Parathyroid adenoma (tissue), 2 donors: ENCODE measurements around the gene NUP98.

Experiments
- H2AFZ ChIP-seq: fragments of 300-600 bp; sonication (generic); one replicate; pipeline ENCODE4 v1.7.0; 2017; ENCODE audit warnings: antibody characterized with exemption, mild to moderate bottlenecking
- H3K27ac ChIP-seq: fragments of 300-600 bp; sonication (generic); one replicate; pipeline ENCODE4 v1.7.0; 2017
- H3K27me3 ChIP-seq: fragments of 300-600 bp; sonication (generic); one replicate; pipeline ENCODE4 v1.7.0; 2017; ENCODE audit warnings: low read length; ENCODE audit not compliant: control insufficient read depth, insufficient read depth
- H3K36me3 ChIP-seq: fragments of 300-600 bp; sonication (generic); one replicate; pipeline ENCODE4 v1.7.0; 2017; ENCODE audit warnings: low read length; ENCODE audit not compliant: control insufficient read depth, insufficient read depth
- H3K4me1 ChIP-seq: fragments of 300-600 bp; sonication (generic); one replicate; pipeline ENCODE4 v1.7.0; 2017; ENCODE audit warnings: control low read depth
- H3K4me2 ChIP-seq: fragments of 300-600 bp; sonication (generic); one replicate; pipeline ENCODE4 v1.7.0; 2017; ENCODE audit warnings: low read length
- H3K4me3 ChIP-seq: fragments of 300-600 bp; sonication (generic); one replicate; pipeline ENCODE4 v1.7.0; 2017; ENCODE audit warnings: low read depth, low read length
- H3K79me2 ChIP-seq: fragments of 300-600 bp; sonication (generic); one replicate; pipeline ENCODE4 v1.7.0; 2017; ENCODE audit warnings: control low read depth
- H3K9ac ChIP-seq: fragments of 300-600 bp; sonication (generic); one replicate; pipeline ENCODE4 v1.7.0; 2017; ENCODE audit warnings: mild to moderate bottlenecking
- H3K9me3 ChIP-seq: fragments of 300-600 bp; sonication (generic); one replicate; pipeline ENCODE4 v1.7.0; 2017; ENCODE audit warnings: low read length; ENCODE audit not compliant: control insufficient read depth
- CTCF ChIP-seq: fragments of 300-600 bp; sonication (generic); IDR thresholded peaks from one replicate; pipeline ENCODE4 v1.7.0; 2017; ENCODE audit warnings: antibody characterized with exemption, mild to moderate bottlenecking
- donor health status: primary hyperparathyroidism.

The NUP98 gene

GRCh38 chr11:3641191-3641590 is 156.2 kb downstream of the NUP98 start:
- peaks cover 6% of the 10 kb centered on the region for H3K4me1 ChIP-seq
- H3K27me3 ChIP-seq: no peaks in the 10 kb centered on the region
- H3K36me3 ChIP-seq: no peaks in the 10 kb centered on the region
- H3K9me3 ChIP-seq: no peaks in the 10 kb centered on the region
- TF ChIP-seq CTCF: no peak
- no peak overlapping the region for H3K4me3 ChIP-seq
- no peak overlapping the region for H3K9ac ChIP-seq
- no peak overlapping the region for H2AFZ ChIP-seq
- H3K79me2 ChIP-seq: no peaks in the 10 kb centered on the region
- no peak overlapping the region for H3K27ac ChIP-seq
- no peak overlapping the region for H3K4me2 ChIP-seq

- Histone ChIP-seq H3K9me3 (no peaks in the 10 kb centered on the region), H3K4me3 (no peak overlapping the region), H3K36me3 (no peaks in the 10 kb centered on the region), H3K4me2 (no peak overlapping the region), H3K27ac (no peak overlapping the region), H3K27me3 (no peaks in the 10 kb centered on the region), H3K9ac (no peak overlapping the region), H3K79me2 (no peaks in the 10 kb centered on the region), H2AFZ (no peak overlapping the region), H3K4me1 (peaks cover 6% of the 10 kb centered on the region)
- no peak for TF ChIP-seq CTCF
Measured at GRCh38 chr11:3639841-3640240, 157.5 kb downstream of the NUP98 start.

DNA sequence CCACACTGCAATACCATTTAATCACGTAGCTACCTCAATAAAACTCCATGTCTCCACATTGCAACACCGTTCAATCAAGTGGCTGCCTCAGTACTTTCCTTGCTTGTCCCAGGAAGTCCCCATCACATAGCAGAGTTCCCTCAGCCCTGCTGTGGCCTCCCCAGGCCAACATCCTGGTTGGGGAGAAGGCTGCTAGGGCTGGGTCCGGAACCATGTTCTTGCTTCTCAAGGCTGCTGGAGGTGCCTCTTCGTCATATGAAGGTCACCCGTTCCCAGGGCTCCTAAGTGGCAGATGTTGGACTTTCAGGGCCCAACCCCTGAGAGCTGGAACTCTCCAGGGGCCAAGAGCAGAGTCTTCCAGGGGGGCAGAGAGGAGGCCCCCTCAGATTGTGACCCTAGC is 158.8 kb downstream of the NUP98 start:
- no peak for TF ChIP-seq CTCF
- Histone ChIP-seq H3K4me2 (no peak overlapping the region), H3K4me3 (no peak overlapping the region), H3K79me2 (no peaks in the 10 kb centered on the region), H3K9me3 (no peaks in the 10 kb centered on the region), H3K27ac (no peak overlapping the region), H3K27me3 (no peaks in the 10 kb centered on the region), H3K36me3 (no peaks in the 10 kb centered on the region), H3K4me1 (peaks cover 6% of the 10 kb centered on the region), H2AFZ (no peak overlapping the region), H3K9ac (no peak overlapping the region)

- no peaks in the 10 kb centered on the region for H3K27me3 ChIP-seq
- no peak overlapping the region for H3K4me2 ChIP-seq
- TF ChIP-seq CTCF: no peak
- no peak overlapping the region for H3K9ac ChIP-seq
- H3K36me3 ChIP-seq: no peaks in the 10 kb centered on the region
- no peaks in the 10 kb centered on the region for H3K4me1 ChIP-seq
- no peak overlapping the region for H2AFZ ChIP-seq
- H3K27ac ChIP-seq: no peak overlapping the region
- H3K9me3 ChIP-seq: no peaks in the 10 kb centered on the region
- H3K79me2 ChIP-seq: no peaks in the 10 kb centered on the region
- no peak overlapping the region for H3K4me3 ChIP-seq
Measured at GRCh38 chr11:3637201-3637600, 160.2 kb downstream of the NUP98 start.

- TF ChIP-seq CTCF: no peak
- Histone ChIP-seq H3K9me3 (no peaks in the 10 kb centered on the region), H3K79me2 (no peaks in the 10 kb centered on the region), H3K9ac (no peak overlapping the region), H3K4me3 (no peak overlapping the region), H3K36me3 (no peaks in the 10 kb centered on the region), H3K27me3 (no peaks in the 10 kb centered on the region), H3K4me2 (no peak overlapping the region), H2AFZ (no peak overlapping the region), H3K27ac (no peak overlapping the region), H3K4me1 (no peaks in the 10 kb centered on the region)
Measured at GRCh38 chr11:3635641-3636375, 161.5 kb downstream of the NUP98 start.
